NOMO-1 treated with dmso at 0.1 percent for 144 hours (cell line): ENCODE data around the gene ELF2.
"Not testable (repeated sequence)": the region's sequence is repeated elsewhere in the genome, so short reads cannot be mapped to it uniquely, and the experiment has no call there.

Experiments
- DNase-seq: peaks from one replicate; lab custom pipeline; 2025; ENCODE audit not compliant: unreplicated experiment; lab: John Stamatoyannopoulos, UW

Gene ELF2

DNA sequence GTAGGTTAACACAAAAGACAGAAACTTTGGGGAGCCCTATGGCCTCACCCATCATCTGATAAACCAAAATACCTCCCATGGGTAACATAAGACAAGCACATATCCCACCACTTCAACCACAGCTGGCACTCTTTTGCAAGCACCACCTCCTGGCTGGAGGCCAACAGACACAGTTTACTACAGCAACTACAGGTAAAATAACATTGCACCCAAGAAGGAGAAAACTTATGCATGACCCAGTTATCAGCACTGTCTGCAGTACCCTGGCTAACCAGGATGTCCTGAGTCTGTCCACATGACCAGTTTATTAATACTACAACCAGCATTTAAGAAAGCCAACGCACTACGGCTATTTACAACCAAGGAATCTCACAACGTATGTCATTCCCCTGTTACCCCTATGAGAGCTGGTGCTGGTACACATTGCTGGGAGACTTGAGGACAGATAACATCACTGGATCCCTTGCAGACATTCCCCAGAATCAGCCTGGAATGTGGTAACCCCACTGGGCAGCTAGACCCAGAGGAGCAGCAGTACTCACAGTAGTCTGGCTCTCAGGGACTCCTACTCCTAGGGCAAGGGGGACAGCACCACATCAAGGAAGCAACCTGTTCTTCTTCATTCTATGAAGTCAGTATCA is 32.0 kb downstream of the ELF2 start:
- DNase-seq: no peak

DNA sequence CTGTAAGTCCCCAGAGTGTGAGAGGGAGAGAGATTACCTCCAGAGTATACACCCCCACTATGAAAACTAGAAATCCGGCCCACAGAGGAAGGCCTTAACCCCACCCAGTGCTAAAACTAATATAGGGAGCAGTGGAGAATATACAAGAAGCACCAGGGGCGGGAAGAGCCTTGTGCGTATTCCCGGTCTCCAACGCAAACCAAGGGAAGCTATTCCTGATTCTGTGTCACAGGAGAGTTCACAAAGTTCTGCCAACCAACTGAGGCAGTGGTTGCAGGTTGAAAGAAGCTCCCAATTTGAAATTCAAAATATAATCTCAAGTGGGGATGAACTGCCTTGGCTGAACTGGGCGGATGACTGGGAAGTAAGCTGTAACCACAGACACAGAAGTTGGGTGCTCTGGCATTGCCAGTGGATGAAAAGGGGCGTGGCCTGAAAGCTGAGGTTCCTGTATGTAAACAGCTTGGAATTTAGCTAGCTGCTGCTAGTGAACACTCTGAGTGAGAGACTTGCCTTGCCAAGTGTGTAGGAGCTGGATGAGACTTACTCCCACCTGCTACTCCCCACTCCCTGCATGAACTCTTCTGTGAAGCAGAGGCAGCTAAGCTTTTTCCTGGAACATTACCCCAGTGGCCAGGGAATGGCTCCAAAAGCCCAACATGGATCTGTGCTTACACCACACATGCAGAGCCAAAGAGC is 32.7 kb downstream of the ELF2 start:
- no peak for DNase-seq

DNA sequence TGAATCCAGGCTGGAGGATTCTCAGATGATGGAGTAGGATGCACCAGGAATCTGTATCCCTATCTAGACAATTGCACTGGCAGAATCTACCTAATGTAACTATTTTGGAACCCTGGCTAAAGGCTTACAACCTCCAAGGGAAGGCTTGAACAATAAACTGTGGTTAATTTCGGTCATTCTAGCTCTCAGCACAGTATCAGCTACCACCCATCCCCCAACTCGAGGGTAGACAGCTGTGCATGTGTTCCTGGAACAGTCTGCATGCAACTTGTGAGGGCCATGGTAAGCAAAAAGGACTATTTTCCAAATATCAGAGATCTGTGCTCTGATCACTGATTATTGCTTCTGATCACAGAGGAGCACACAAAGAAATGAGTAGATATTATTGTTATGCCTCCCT is 34.0 kb downstream of the ELF2 start:
- no peak for DNase-seq

DNA sequence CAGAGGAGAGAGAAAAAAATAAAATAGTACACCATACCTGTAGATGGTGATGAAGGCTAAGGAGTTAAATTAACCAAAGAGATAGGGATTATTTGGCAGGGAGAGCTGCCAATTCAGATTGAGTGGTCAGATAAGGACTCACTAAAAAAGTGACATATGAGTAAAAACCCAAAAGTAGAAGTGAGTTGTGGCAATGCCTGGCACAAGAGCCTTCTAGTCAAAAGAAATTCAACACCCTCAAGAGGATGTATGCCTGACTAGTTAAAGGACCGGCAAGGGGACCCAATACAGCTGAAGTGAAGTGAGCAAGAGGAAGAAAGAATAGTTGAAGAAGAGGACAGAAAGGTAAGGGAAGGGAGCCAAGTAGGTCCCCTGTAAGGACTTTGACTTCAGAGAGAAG is 34.9 kb downstream of the ELF2 start:
- DNase-seq: no peak

DNA sequence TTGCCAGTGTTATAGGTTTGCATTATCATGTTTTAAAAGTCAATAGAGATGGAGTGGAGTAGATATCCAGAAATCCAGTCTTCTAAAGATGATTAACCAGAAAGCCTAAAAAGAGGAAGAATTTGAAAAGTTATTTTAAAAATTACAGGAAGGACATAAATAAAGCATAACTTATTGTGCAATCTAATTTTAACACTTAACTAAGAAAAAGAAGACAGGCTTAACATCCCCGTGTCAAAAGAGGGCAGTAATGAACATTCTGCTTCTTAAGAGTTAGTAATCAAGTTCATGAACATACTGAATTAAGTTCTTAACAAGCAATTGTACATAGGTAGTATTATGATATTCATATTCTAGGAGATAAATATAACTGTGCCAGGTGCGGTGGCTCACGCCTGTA is 39.3 kb downstream of the ELF2 start:
- DNase-seq: peak; percentile 33

DNA sequence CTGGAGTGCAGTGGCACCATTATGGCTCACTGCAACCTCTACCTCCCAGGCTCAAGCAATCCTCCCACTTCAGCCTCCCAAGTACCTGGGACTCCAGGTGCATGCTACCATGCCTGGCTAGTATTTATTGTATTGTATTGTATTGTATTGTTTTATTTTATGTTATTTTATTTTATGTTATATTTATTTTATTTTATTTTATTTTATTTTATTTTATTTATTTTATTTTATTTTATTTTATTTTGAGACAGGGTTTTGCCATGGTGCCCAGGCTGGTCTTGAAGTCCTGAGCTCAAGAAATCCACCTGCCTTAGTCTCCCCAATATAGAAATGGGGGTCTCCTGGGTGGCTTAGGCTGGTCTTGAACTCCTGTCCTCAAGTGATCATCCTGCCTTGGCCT is 42.6 kb downstream of the ELF2 start:
- no peak for DNase-seq

DNA sequence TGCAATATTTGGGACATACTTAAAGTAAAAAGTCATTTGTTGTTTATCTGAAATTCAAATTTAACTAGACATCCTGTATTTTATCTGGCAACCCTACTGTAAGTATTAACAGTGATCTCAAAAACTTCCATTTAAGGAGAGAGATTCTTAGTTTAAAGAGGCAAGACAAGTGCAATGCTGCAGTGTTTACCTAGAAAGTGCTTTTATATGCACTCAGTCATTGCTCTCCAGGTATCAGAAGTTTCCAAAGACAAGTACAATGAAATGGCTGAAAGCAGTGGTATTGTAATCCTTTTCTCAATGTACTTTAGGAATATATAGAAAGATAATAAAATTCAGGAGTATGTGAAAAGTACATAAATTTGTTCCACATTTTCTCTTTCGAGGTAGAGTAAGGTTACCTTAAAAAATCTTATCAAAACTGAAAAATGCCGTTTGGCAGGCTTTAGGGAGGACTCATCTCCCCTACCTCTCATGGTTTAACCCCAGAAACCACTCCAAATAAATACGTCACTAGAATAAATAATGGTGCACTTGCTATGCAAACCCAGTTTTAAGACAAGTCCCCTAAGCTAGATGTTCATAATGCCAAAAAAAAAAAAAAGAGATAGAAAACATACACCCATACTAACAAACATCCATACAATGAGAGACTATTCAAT is 45.7 kb downstream of the ELF2 start:
- no peak for DNase-seq

DNA sequence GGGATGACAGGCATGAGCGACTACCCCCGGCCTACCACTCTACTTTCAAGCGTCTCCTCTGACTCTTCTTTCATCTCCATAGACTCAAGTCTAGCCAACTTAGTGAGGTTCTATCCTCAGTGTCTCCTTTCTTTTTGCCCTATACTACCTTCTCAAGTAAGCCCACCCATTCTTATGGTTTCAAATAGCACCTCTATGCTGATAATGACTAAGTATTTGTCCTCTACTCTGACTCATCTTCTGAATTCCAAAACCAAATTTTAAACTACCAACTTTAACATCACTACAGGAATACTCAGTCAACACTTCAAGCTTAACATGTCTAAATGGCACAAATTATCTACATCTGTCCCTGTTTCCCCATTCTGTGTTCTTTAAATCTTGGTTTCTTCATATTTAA is 47.8 kb downstream of the ELF2 start:
- DNase-seq: no peak

DNA sequence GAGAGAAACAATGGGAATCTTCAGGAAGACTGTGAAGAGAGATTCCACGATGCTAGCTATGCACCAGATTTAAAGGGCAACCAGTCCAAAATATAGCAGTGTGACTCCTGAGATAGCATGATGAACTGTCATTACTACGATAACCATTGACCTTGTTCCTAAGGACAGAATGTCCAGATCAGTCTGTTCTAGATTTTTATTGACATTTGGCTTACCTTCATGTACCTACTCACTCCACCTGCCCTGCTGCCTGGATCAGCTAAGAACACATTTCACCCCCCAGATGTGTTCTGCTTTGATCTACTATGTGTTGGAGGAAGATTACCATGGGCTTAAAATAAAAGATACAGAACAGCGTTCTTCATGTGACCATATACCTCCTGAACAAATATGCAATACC is 50.1 kb downstream of the ELF2 start:
- DNase-seq: no peak

DNA sequence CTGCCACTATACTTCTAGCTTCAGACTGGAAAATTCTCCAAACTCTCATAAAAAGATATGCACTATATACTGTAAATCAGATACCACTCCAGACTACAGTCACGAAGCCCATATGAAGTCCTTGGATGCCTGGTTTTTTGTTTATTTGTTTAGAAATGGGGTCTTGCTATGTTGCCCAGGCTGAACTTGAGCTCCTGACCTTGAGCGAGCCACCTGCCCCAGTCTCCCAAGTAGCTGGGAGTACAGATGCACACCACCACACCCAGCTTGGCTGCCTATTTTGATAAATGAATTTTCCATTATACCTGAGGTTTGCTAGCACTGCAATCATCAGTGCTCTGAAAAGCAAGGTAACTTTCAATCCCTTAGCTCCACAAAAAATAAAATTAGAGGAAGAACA is 53.1 kb downstream of the ELF2 start:
- no peak for DNase-seq

DNA sequence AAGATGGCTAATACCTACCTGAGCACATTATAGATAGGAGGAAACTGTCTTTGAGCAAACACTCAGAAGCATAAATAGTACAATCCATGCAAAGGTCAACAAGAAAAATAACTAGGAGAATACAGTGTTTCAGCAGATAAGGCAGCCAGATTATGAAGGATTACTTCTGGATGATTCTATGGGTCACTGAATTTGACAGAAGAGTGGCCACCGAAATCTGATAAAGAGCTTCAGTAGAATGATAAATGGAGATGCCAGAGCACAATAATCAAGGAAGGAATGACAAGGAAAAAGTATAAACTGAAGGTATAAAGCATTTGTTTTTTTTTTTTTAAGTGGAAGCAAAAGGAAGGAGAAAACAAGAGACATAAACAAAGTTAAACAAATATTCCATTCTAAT is 58.7 kb downstream of the ELF2 start:
- no peak for DNase-seq

DNA sequence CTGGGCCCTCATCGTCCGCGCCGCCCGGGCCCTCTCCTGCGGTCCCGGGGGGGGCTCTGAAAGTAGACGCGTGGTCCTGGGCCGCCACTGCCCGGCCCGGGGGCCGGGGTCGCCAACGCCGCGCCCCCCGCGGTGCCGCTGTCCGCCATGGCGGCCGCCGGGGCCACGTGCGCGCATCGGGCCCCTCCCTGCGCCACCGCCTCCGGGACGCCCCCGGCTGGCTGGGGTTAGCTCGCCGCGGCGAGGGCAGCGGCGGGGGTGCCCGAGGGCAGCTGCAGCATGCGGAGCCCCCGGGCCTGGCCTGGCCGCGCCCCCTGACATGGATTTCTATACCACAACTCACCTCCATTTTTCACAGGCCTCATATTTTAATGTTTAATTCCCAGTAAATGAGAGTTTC is 61.8 kb downstream of the ELF2 start:
- no peak for DNase-seq

DNA sequence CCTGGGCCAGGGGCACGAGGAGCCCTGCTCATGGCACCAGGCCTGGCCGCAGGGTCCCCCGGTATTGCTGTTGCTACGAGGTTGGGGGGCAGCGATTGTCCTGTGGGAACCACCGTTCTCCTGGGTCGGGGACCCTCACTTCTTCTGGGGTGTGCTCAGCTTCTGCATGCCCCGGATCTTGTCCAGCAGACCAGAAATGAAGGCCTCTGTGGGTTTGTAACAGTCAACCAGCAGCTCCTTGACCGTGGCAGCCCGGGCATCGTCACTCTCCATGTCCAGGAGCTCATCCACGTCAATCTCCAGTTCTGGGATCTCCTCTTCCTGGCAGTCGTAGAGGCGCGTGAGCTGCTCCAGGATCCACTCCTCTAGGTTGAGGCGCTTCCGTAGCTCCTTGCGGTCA is 62.2 kb downstream of the ELF2 start:
- DNase-seq: not testable (repeated sequence)

DNA sequence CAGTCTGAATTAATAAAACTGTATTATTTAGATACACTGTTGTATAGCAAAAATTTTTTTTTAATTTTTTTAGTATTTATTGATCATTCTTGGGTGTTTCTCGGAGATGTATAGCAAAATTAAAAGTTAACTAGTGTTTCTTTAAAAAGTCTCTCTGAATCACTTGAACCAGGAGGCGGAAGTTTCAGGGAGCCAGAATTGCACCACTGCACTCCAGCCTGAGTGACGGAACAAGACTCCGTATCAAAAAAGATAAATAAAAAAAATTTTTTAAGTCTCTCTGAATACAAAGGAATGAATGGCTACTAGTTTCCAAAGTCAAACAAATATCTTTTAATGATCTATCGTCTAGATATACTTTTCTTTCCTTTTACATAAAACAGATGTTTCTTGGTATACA is 64.4 kb downstream of the ELF2 start:
- DNase-seq: no peak

DNA sequence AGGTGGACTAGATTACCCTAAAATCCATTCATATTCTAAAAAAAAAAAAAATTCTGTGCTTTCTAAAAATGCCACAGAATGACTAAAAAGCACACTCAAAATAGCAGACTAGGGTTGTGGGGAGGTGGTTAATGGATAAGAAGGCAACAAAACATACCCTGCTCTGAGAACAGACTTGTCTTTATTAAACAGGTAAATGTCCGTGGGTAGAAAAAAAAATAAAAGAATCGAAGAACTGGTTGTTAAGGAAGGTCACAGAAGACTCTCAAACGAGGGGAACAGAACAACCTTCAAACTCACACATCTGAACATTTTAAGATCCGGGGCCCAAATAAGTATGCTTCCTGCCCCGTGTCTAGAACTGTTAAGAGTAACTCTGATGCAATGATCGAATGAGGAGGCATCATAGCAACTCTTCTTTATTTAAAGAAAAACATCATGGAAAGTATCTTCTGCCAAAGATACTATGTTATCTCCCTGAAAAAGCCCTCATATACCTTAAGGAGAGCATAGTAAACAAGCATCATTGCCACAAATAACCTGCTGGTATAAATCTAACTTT is 68.4 kb downstream of the ELF2 start:
- DNase-seq: no peak

DNA sequence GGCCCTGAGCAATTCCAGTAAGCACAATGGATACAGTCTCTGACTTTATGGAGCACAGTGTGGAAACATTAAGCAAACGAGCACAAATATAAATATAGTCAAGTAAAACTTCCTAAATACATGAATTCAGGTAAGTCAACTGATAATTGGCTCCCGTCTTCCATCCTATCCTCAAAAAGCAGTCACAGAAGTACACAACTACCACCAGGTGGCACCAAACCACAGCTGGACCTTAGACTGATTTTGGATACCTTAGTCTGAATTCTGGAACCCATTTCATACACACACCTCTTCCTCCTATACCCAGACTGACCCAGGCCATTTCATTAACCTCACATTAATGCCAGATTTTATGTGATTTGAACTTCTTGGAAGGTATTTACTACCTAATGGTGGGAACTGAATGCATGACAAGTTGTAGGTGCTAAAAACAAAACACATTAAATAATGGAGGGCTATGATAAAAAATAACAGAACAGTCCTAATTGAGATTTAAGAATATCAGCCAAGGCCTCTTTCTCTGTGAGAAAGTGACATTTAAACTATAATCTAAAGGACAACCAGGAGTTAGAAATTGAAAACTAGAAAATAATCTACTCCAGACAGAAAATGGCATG is 77.5 kb downstream of the ELF2 start:
- DNase-seq: peak; percentile 53

DNA sequence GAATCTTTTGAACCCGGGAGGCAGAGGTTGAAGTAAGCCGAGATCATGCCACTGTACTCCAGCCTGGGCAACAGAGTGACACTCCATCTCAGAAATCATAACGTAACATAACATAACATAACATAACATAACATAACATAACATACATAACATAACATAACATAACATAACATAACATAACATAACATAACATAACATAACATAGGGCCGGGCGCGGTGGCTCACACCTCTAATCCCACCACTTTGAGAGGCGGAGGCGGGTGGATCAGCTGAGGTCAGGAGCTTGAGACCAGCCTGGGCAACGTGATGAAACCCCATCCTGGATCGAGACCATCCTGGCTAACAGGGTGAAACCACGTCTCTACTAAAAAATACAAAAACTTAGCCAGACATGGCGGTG is 84.7 kb downstream of the ELF2 start:
- DNase-seq: no peak

DNA sequence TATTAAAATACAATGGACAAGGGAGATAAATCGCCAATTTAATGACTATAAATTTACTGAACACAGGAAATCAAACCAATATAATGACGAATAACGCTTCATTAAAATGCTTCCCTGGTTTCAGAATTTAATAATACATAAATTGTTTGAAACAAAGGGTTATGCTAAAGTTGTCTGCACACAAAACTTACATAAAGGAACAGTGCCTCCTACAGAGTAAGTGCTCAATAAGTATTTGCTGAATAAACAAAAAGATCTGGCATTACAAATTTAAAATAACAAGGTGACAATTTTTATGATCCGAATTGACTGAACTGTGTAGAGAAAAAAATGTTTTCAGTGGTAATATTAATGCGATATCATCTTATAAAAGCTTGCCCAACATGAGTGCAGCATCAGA is 91.9 kb downstream of the ELF2 start:
- DNase-seq: no peak

DNA sequence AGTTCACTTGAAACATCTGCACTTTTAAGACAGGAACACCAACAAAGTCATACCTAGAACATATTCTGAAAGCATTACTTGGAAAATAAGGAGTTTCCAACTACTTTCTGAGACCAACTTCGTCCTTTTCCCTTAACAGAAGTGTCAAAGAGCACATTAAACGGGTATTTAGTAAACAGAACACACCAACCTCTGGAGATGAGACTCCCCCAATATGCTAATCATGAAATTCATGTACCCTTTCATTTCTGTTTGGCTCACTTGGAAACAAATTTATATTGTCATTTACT is 92.3 kb downstream of the ELF2 start:
- DNase-seq: no peak

DNA sequence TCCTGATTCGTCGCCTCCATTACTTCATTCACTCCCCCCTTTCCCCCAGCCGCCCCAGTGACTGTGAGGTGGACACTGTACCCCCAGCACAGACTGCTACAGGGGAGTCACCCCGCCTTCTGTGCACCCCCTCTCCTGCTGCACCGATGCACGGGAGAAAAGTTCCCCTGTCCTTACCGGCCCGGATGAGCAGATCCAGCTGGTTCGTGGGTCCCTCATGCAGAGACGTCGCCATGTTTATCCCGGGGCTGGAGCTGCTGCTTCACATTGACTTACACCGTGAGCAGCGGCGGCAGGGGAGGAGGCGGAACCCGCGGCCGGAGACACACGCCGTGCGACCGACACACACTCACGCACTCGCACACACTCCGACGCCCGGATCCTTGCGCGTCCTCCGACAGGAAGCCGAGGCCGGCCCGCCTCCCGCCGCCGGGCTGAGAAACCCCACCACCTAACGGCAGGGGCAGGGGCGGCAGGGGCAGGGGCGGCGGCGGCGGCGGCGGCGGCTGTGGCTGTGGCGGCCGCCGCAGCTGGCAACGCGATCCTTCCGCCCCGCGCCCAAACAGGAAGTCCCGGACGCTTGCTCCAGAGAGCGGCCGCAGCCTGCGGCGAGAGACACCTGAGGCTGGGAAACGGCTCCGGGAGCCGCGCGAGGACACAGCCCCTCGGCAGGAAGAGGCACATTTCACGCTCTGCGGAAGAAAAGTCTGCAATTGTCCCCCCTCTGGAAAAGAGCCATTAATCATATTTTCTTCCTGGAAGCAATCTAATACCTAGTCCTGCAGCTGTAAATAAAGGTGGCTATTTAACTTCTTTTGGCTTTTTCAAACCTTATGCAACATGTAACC is 92.8 kb downstream of the ELF2 start:
- peak; percentile 78 for DNase-seq

DNA sequence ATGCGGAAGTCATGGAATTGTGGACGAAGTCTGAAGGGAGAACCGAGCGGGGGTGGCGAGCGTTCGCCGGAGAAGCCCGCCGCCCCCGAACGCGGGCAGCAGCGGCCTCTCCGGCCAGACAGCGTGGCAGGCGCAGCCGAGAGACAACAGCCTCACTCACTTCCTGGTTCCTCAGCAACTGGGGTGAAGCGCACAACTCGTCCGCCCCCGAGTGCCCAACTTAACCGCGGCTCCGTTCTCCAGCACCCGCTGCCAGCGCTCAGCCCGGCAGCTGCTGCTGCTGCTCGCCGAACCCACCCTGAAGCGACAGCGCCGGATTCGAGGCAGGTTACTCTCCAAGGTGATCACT is 93.4 kb downstream of the ELF2 start:
- DNase-seq: peak; percentile 46
